Mesenchymal stem cell (in vitro differentiated cells and primary cell): ENCODE data around the gene NPAS3.

Experiments used
- DNase-seq: peaks from one replicate; pipeline ENCODE4 v3.0.0-alpha.2; 2013
- H2AFZ ChIP-seq: one replicate; pipeline ENCODE4 v1.6.1; 2013; ENCODE audit warnings: low read depth, mild to moderate bottlenecking, control low read depth, inconsistent platforms, low read length, moderate library complexity
- H2AK5ac ChIP-seq: 2 replicates; pipeline ENCODE4 v1.6.1; 2013; ENCODE audit warnings: low read length, moderate library complexity, mild to moderate bottlenecking, inconsistent platforms; ENCODE audit not compliant: severe bottlenecking
- H2BK120ac ChIP-seq: one replicate; pipeline ENCODE4 v1.6.1; 2013; ENCODE audit warnings: low read depth, mild to moderate bottlenecking, inconsistent platforms, low read length, moderate library complexity
- H2BK12ac ChIP-seq, 2 experiments: one replicate each; pipeline ENCODE4 v1.6.1; 2013; ENCODE audit warnings: inconsistent platforms in 2 of 2, low read length in 2 of 2, mild to moderate bottlenecking in 2 of 2, moderate library complexity in 2 of 2, control low read depth in 1 of 2
- H2BK15ac ChIP-seq: one replicate; pipeline ENCODE4 v1.6.1; 2013; ENCODE audit warnings: mild to moderate bottlenecking, low read depth, inconsistent platforms; ENCODE audit not compliant: poor library complexity, severe bottlenecking
- H2BK5ac ChIP-seq: 2 replicates; pipeline ENCODE4 v1.6.1; 2013; ENCODE audit warnings: low read depth, mild to moderate bottlenecking, low read length, control low read depth, inconsistent platforms; ENCODE audit not compliant: poor library complexity, severe bottlenecking
- H3K14ac ChIP-seq, 2 experiments: one replicate each; pipeline ENCODE4 v1.6.1; 2013; ENCODE audit warnings: inconsistent platforms in 2 of 2, low read length in 2 of 2, control low read depth in 1 of 2, mild to moderate bottlenecking in 1 of 2, moderate library complexity in 1 of 2
- H3K18ac ChIP-seq, 2 experiments: one replicate each; pipeline ENCODE4 v1.6.1; 2013; ENCODE audit warnings: inconsistent platforms in 2 of 2, low read length in 2 of 2, control low read depth in 1 of 2, low read depth in 1 of 2, mild to moderate bottlenecking in 1 of 2
- H3K23ac ChIP-seq, 2 experiments: one replicate each; pipeline ENCODE4 v1.6.1; 2013; ENCODE audit warnings: inconsistent platforms in 2 of 2, low read length in 2 of 2, mild to moderate bottlenecking in 2 of 2, moderate library complexity in 2 of 2, control low read depth in 1 of 2
- H3K27ac ChIP-seq: 2 replicates; pipeline ENCODE4 v1.5.1; 2013; ENCODE audit warnings: mild to moderate bottlenecking, moderate library complexity, low read length, control low read depth, inconsistent platforms; ENCODE audit not compliant: poor library complexity, severe bottlenecking
- H3K27me3 ChIP-seq, 2 experiments: 2 replicates each; pipeline versions ENCODE4 v1.6.1 to v1.7.0; 2013; ENCODE audit warnings: low read length in 2 of 2, mild to moderate bottlenecking in 2 of 2, moderate library complexity in 2 of 2, control low read depth in 1 of 2, inconsistent platforms in 1 of 2; ENCODE audit not compliant: control insufficient read depth in 1 of 2, insufficient read depth in 1 of 2
- H3K36me3 ChIP-seq, 2 experiments: 2 replicates each; pipeline versions ENCODE4 v1.6.1 to v1.7.0; 2013; ENCODE audit warnings: low read length in 2 of 2, control low read depth in 1 of 2, inconsistent platforms in 1 of 2, low read depth in 1 of 2, mild to moderate bottlenecking in 1 of 2; ENCODE audit not compliant: insufficient read depth in 2 of 2, control insufficient read depth in 1 of 2
- H3K4ac ChIP-seq, 2 experiments: one replicate each; pipeline ENCODE4 v1.6.1; 2013; ENCODE audit warnings: inconsistent platforms in 2 of 2, low read length in 2 of 2, mild to moderate bottlenecking in 2 of 2, moderate library complexity in 2 of 2, control low read depth in 1 of 2, low read depth in 1 of 2
- H3K4me1 ChIP-seq: 2 replicates; pipeline ENCODE4 v1.6.1; 2013; ENCODE audit warnings: low read depth, low read length, control low read depth; ENCODE audit not compliant: control insufficient read depth, insufficient read depth
- H3K4me2 ChIP-seq: 2 replicates; pipeline ENCODE4 v1.6.1; 2013; ENCODE audit warnings: low read length, mild to moderate bottlenecking, inconsistent platforms; ENCODE audit not compliant: poor library complexity, severe bottlenecking
- H3K4me3 ChIP-seq, 2 experiments: 2 replicates each; pipeline versions ENCODE4 v1.5.1 to v1.7.0; 2013; ENCODE audit warnings: low read length in 2 of 2, mild to moderate bottlenecking in 2 of 2, control low read depth in 1 of 2, low read depth in 1 of 2; ENCODE audit not compliant: insufficient read depth in 1 of 2
- H3K79me1 ChIP-seq: replicated peaks from 2 replicates; pipeline ENCODE4 v1.6.1; 2013; ENCODE audit warnings: mild to moderate bottlenecking, control low read depth, low read length, inconsistent platforms; ENCODE audit not compliant: poor library complexity, severe bottlenecking
- H3K9ac ChIP-seq: 2 replicates; pipeline ENCODE4 v1.7.0; 2013; ENCODE audit warnings: mild to moderate bottlenecking, low read length, moderate library complexity
- H3K9me3 ChIP-seq: 2 replicates; pipeline ENCODE4 v1.7.0; 2013; ENCODE audit warnings: mild to moderate bottlenecking, low read length; ENCODE audit not compliant: control insufficient read depth
- H4K8ac ChIP-seq: one replicate; pipeline ENCODE4 v1.6.1; 2013; ENCODE audit warnings: inconsistent platforms, mild to moderate bottlenecking, low read length, moderate library complexity
- H4K91ac ChIP-seq: one replicate; pipeline ENCODE4 v1.6.1; 2013; ENCODE audit warnings: mild to moderate bottlenecking, low read length, inconsistent platforms
- WGBS: methylation state at CpG from one replicate; pipeline ENCODE4 v1.1.7; 2013; ENCODE audit warnings: mixed read lengths; 5-methylcytosine and 5-hydroxymethylcytosine counted together

NPAS3 gene

DNA sequence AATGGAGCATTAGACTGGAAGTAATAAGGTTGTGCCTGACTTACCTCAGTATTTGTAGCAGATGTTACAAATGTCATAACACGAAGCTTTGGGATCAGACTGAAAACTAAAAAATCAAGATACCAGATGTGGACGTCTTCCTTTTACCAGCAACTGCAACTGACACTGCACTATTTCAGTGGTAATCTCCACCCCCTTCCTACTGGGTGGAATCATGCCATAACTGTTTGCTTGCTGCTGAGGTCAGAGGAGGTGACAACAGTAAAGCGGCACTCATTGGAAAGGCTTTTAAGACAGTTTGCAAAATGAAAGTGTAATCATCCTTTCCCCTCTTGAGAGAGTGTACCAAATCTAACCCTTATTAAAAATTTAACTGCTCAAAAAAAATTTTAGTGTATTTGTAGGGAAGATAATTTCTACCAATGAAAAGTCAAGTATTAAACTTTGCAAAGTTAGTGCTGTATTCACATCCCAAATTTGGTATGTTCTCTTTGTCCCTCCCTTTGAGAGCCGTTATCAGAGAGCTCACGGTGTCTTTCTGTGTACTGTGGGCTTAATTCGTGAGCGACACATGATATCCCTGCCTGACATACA, 420.7 kb downstream of the NPAS3 start:
- peak; percentile 46 for DNase-seq
- H2AK5ac ChIP-seq = no peak overlapping the region
- no peak overlapping the region for H2BK120ac ChIP-seq
- H4K8ac ChIP-seq = no peak overlapping the region
- no peaks in the 10 kb centered on the region for H3K79me1 ChIP-seq
- H3K18ac ChIP-seq = no peak overlapping the region
- H3K27me3 ChIP-seq = no peaks in the 10 kb centered on the region
- no peaks in the 10 kb centered on the region for H3K9me3 ChIP-seq
- no peak overlapping the region for H3K4me2 ChIP-seq
- H3K9ac ChIP-seq = no peak overlapping the region
- H2BK15ac ChIP-seq = no peak overlapping the region
- no peak overlapping the region for H2BK5ac ChIP-seq
- no peak overlapping the region for H3K4me3 ChIP-seq
- H3K36me3 ChIP-seq = no peaks in the 10 kb centered on the region
- no peak overlapping the region for H4K91ac ChIP-seq
- H3K23ac ChIP-seq = no peak overlapping the region
- H3K4me1 ChIP-seq = peaks cover 3% of the 10 kb centered on the region
- H3K4ac ChIP-seq = no peak overlapping the region
- H3K14ac ChIP-seq = no peak overlapping the region
- no peak overlapping the region for H2AFZ ChIP-seq
- no peak overlapping the region for H2BK12ac ChIP-seq
- WGBS = 93% methylated on average over 6 of the region's 7 CpGs
- H3K27ac ChIP-seq = no peak overlapping the region

DNA sequence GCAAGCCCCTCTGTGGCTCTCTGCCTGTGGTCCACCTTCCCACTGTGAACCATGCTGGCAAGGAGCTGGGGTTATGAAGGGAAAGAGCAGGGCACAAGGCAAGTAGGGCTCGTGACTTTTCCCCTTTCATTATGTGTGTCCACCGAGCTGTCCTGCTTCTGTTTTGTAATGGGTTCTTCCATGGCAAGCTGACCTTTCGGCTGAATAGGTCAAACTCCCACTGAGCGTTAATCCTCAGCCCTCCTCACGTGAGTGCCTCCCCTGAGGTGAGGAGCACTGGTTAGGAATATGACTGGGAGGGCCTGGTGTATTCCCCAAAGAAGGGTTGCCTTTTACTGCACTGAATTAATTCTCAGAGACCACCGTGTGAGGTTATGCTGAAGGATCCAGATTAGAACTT, 424.3 kb downstream of the NPAS3 start:
- no peaks in the 10 kb centered on the region for H3K9me3 ChIP-seq
- H3K14ac ChIP-seq = no peak overlapping the region
- H2BK15ac ChIP-seq = peak overlapping the region; percentile 88

DNA sequence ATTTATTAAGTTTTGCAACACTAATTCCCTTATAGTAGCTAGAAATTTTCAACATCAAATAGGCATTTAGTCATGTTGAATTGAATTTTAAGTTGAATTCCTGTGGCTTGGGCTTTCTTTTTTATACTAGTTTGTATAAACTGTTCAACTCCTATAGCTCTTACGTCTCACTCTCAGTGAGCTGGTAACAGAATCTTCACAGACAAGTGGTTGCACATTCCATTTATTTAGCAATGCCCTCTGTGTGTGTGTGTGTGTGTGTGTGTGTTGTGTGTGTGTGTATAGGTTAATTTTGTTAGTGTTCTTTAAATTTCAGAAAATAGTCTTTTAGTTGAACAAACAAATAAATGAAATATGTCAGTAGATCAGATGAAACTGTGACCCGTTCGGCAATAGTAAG, 425.0 kb downstream of the NPAS3 start:
- H2AK5ac ChIP-seq = no peak overlapping the region
- no peak overlapping the region for H2BK12ac ChIP-seq
- H3K14ac ChIP-seq = no peak overlapping the region
- no peaks in the 10 kb centered on the region for H3K27me3 ChIP-seq
- no peak overlapping the region for H3K4ac ChIP-seq
- 96% methylated on average over 2 of the region's 3 CpGs for WGBS
- no peak overlapping the region for H2BK5ac ChIP-seq
- H3K9me3 ChIP-seq = no peaks in the 10 kb centered on the region
- H4K8ac ChIP-seq = no peak overlapping the region
- H2BK120ac ChIP-seq = no peak overlapping the region
- no peak overlapping the region for H2BK15ac ChIP-seq
- H2AFZ ChIP-seq = no peak overlapping the region
- peak; percentile 79 for DNase-seq
- no peak overlapping the region for H3K27ac ChIP-seq
- no peaks in the 10 kb centered on the region for H3K79me1 ChIP-seq
- H3K23ac ChIP-seq = no peak overlapping the region
- peaks cover 3% of the 10 kb centered on the region for H3K4me1 ChIP-seq
- no peak overlapping the region for H3K4me2 ChIP-seq
- H3K9ac ChIP-seq = no peak overlapping the region
- H4K91ac ChIP-seq = no peak overlapping the region
- no peak overlapping the region for H3K18ac ChIP-seq
- no peaks in the 10 kb centered on the region for H3K36me3 ChIP-seq
- no peak overlapping the region for H3K4me3 ChIP-seq

More for the DNA sequence above, 424.3 kb downstream of the NPAS3 start:
- no peaks in the 10 kb centered on the region for H3K79me1 ChIP-seq
- no peak overlapping the region for H2AFZ ChIP-seq
- no peak overlapping the region for H3K27ac ChIP-seq
- no peak overlapping the region for H2BK120ac ChIP-seq
- H3K4me1 ChIP-seq = peaks cover 3% of the 10 kb centered on the region
- no peak overlapping the region for H3K4ac ChIP-seq
- H3K36me3 ChIP-seq = no peaks in the 10 kb centered on the region
- H3K23ac ChIP-seq = no peak overlapping the region
- H4K91ac ChIP-seq = no peak overlapping the region
- no peak overlapping the region for H3K4me2 ChIP-seq
- DNase-seq = no peak
- WGBS = 50% methylated on average over 6 of the region's 6 CpGs
- H2BK5ac ChIP-seq = no peak overlapping the region
- H2BK12ac ChIP-seq = peak overlapping the region in 1 of 2 experiments; percentile 23
- H3K27me3 ChIP-seq = no peaks in the 10 kb centered on the region
- no peak overlapping the region for H3K4me3 ChIP-seq
- H3K18ac ChIP-seq = peak overlapping the region in 1 of 2 experiments; percentile 72
- peak overlapping the region; percentile 66 for H4K8ac ChIP-seq
- H3K9ac ChIP-seq = no peak overlapping the region
- H2AK5ac ChIP-seq = no peak overlapping the region

DNA sequence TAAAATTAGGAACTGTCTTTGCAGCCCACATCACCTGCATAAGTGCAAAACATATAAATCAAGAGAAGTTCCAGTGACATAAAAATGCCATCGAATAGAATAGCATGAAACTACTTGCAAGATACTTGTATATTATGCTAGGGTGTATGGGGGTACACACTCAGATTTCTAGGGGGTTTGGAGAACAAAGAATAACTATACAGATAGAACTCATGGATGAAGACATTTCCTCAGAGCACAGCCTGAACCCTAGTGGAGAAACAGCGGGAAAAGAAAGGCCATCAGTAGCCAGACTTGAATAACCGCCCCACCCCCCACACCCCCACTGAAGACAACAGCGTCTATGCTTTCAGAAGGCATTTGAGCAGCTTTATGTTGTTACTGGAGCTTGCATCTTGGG, 425.8 kb downstream of the NPAS3 start:
- Histone ChIP-seq H3K79me1 (no peaks in the 10 kb centered on the region), H3K4ac (no peak overlapping the region), H3K9ac (no peak overlapping the region), H3K9me3 (no peaks in the 10 kb centered on the region), H3K4me1 (peaks cover 3% of the 10 kb centered on the region), H2AFZ (no peak overlapping the region), H3K4me3 (no peak overlapping the region), H3K4me2 (no peak overlapping the region), H3K14ac (no peak overlapping the region), H3K18ac (peak overlapping the region in 1 of 2 experiments; percentile 21), H2BK120ac (no peak overlapping the region), H2BK15ac (no peak overlapping the region), H3K27me3 (no peaks in the 10 kb centered on the region), H4K91ac (no peak overlapping the region), H4K8ac (no peak overlapping the region), H2BK12ac (no peak overlapping the region), H2AK5ac (no peak overlapping the region), H3K23ac (no peak overlapping the region), H3K27ac (no peak overlapping the region), H2BK5ac (no peak overlapping the region), H3K36me3 (no peaks in the 10 kb centered on the region)
- 100% methylated on average over 1 of the region's 4 CpGs for WGBS
- DNase-seq = no peak
